ENCODE results near the gene STRIP1.

DNA sequence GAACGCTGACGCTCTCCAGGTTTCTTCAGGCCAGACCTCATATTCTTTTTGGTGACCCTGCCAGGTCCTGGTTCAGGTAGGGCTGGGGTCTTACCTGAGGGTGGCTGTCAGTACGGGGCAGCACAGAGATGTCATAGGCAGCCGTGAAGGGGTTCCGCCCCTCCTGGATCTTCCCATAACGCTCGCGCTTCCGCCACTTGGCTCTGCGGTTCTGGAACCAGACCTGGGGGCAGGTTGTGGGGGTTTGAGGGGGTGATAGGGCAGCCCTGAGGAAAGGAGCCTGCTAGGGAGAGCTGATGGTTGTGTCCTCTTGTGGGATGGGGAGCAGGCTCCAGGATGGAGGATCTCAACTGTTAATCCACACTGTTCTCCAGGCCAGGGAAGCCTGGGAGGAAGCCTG, 26.9 kb downstream of the STRIP1 start:
- TF ChIP-seq, protein P1, sequence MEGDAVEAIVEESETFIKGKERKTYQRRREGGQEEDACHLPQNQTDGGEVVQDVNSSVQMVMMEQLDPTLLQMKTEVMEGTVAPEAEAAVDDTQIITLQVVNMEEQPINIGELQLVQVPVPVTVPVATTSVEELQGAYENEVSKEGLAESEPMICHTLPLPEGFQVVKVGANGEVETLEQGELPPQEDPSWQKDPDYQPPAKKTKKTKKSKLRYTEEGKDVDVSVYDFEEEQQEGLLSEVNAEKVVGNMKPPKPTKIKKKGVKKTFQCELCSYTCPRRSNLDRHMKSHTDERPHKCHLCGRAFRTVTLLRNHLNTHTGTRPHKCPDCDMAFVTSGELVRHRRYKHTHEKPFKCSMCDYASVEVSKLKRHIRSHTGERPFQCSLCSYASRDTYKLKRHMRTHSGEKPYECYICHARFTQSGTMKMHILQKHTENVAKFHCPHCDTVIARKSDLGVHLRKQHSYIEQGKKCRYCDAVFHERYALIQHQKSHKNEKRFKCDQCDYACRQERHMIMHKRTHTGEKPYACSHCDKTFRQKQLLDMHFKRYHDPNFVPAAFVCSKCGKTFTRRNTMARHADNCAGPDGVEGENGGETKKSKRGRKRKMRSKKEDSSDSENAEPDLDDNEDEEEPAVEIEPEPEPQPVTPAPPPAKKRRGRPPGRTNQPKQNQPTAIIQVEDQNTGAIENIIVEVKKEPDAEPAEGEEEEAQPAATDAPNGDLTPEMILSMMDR (IDR thresholded peaks at IDR 0.05): no peak
- TF ChIP-seq ELF1 (IDR thresholded peaks at IDR 0.05): no peak
- TF ChIP-seq, protein P2, sequence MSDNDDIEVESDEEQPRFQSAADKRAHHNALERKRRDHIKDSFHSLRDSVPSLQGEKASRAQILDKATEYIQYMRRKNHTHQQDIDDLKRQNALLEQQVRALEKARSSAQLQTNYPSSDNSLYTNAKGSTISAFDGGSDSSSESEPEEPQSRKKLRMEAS (IDR thresholded peaks at IDR 0.05; ENCODE audit: low read depth): no peak
- TF ChIP-seq POLR2AphosphoS5 (IDR thresholded peaks at IDR 0.05; ENCODE audit: low read depth, low read length): no peak
- TF ChIP-seq, protein P3, sequence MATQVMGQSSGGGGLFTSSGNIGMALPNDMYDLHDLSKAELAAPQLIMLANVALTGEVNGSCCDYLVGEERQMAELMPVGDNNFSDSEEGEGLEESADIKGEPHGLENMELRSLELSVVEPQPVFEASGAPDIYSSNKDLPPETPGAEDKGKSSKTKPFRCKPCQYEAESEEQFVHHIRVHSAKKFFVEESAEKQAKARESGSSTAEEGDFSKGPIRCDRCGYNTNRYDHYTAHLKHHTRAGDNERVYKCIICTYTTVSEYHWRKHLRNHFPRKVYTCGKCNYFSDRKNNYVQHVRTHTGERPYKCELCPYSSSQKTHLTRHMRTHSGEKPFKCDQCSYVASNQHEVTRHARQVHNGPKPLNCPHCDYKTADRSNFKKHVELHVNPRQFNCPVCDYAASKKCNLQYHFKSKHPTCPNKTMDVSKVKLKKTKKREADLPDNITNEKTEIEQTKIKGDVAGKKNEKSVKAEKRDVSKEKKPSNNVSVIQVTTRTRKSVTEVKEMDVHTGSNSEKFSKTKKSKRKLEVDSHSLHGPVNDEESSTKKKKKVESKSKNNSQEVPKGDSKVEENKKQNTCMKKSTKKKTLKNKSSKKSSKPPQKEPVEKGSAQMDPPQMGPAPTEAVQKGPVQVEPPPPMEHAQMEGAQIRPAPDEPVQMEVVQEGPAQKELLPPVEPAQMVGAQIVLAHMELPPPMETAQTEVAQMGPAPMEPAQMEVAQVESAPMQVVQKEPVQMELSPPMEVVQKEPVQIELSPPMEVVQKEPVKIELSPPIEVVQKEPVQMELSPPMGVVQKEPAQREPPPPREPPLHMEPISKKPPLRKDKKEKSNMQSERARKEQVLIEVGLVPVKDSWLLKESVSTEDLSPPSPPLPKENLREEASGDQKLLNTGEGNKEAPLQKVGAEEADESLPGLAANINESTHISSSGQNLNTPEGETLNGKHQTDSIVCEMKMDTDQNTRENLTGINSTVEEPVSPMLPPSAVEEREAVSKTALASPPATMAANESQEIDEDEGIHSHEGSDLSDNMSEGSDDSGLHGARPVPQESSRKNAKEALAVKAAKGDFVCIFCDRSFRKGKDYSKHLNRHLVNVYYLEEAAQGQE (IDR thresholded peaks at IDR 0.05; ENCODE audit: low read depth, low read length): no peak
- no peak for TF ChIP-seq TEAD4 (IDR thresholded peaks at IDR 0.05; ENCODE audit: borderline replicate concordance, insufficient read depth)
- no peak for TF ChIP-seq EZH2phosphoT487 (IDR thresholded peaks at IDR 0.05; ENCODE audit: borderline replicate concordance, low read depth)
- TF ChIP-seq RAD21 (IDR thresholded peaks at IDR 0.05; ENCODE audit: low read length): no peak
- TF ChIP-seq YY1 (IDR thresholded peaks at IDR 0.05; ENCODE audit: low read depth): no peak
- TF ChIP-seq, protein P4, sequence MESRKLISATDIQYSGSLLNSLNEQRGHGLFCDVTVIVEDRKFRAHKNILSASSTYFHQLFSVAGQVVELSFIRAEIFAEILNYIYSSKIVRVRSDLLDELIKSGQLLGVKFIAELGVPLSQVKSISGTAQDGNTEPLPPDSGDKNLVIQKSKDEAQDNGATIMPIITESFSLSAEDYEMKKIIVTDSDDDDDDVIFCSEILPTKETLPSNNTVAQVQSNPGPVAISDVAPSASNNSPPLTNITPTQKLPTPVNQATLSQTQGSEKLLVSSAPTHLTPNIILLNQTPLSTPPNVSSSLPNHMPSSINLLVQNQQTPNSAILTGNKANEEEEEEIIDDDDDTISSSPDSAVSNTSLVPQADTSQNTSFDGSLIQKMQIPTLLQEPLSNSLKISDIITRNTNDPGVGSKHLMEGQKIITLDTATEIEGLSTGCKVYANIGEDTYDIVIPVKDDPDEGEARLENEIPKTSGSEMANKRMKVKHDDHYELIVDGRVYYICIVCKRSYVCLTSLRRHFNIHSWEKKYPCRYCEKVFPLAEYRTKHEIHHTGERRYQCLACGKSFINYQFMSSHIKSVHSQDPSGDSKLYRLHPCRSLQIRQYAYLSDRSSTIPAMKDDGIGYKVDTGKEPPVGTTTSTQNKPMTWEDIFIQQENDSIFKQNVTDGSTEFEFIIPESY (IDR thresholded peaks at IDR 0.05; ENCODE audit: borderline replicate concordance, low read depth): no peak
- no peak for TF ChIP-seq EP300 (IDR thresholded peaks at IDR 0.05; ENCODE audit: borderline replicate concordance in 1 of 2, low read depth in 1 of 2, low read length in 1 of 2)
